Islet precursor cell (in vitro differentiated cells): ENCODE results near the gene CACNA1F.

Experiments used
- DNase-seq: peaks from one replicate; pipeline ENCODE4 v3.0.0-alpha.2; 2018

Gene CACNA1F

GRCh38 chrX:49233176-49233575 is at the start of gene CACNA1F:
Gene CACNA1F (minus strand): TSS chrX:49233340. CDS start chrX:49233309, 31 bp downstream.
- DNase-seq: no peak

GRCh38 chrX:49282647-49283011 is 49.5 kb upstream of the CACNA1F start:
- no peak for DNase-seq

DNA sequence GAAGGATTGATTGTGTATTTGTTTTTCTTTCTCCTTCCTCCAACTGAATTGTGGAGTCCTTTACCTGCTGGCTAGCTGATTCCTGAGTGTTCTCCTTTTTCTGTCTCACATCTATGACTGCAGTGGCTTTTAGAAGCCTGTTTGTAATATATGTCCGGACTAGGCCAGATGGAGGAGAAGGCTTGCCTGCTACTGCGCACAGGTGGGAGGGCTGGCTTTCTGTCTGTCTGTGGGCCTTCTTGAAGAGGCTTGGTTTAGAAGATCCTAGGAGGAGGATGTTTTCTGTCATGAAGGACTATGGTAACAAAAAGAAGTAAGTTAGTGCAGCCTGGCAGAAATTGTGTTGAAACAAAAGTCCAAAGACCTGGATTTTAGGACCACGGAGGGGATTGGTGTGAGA is 44.9 kb upstream of the CACNA1F start:
- DNase-seq: no peak

GRCh38 chrX:49277535-49277830 is 44.3 kb upstream of the CACNA1F start:
- DNase-seq: no peak

- DNase-seq: no peak
Observed at GRCh38 chrX:49276671-49277534, 43.8 kb upstream of the CACNA1F start.

DNA sequence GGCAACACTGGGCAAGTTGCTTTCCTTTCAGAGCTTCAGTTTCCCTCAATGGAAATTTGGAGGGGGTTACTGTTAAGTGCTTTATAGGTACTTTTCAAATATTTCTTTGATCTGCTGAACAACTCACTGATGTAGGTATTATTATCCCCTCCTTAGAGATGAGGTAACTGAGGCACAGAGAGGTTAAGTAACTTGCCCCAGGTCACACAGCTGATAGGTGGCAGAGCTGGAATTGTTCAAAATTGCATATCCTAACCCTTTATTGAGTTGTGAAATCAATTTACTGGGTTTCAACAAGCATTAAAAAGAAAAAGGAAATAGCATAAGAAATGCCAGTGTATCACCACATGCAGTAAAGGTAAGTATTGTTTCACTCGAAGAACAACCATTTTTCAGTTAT is 43.1 kb upstream of the CACNA1F start:
- DNase-seq: no peak

GRCh38 chrX:49273181-49273727 is 40.1 kb upstream of the CACNA1F start:
- peak; percentile 5 for DNase-seq

GRCh38 chrX:49272421-49272820 is 39.3 kb upstream of the CACNA1F start:
- DNase-seq: peak; percentile 9

GRCh38 chrX:49271341-49271740 is 38.2 kb upstream of the CACNA1F start:
- no peak for DNase-seq

DNA sequence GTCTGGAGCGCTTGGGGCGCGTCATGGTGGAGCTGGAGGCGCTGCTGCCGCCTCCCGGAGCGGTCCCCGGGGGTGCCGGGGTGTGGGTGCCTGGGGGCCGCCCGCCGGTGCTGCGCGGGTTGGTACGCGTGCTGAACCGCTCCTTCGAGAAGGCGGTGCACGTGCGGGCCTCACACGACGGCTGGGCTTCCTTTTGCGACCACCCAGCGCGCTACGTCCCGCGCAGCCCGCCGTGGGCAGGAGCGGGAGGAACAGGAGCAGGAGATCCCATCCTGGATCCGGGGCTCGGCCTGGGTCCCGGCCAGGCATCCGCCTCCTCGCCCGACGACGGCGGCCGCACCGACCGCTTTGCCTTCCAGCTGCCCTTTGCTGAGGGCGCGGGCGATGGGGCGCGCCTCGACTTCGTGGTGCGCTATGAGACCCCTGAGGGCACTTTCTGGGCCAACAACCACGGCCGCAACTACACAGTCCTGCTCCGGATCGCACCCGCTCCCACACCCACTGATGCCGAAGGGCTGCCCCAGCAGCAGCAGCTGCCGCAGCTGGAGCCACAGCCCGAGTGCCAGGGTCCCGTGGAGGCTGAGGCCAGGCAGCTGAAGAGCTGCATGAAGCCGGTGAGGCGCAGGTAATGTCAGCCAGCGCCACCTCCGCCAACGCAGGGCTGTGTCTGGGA is 37.2 kb upstream of the CACNA1F start:
- no peak for DNase-seq

GRCh38 chrX:49269767-49270248 is 36.7 kb upstream of the CACNA1F start, which contains the start of gene PPP1R3F:
Gene PPP1R3F (plus strand): TSS chrX:49269793. CDS start chrX:49269870, 77 bp downstream.
- DNase-seq: no peak

- peak; percentile 98 for DNase-seq
Observed at GRCh38 chrX:49269010-49269766, 36.0 kb upstream of the CACNA1F start.

GRCh38 chrX:49268702-49269009 is 35.5 kb upstream of the CACNA1F start:
- no peak for DNase-seq

- no peak for DNase-seq
Observed at GRCh38 chrX:49266523-49267445, 33.6 kb upstream of the CACNA1F start.

- DNase-seq: no peak
Observed at GRCh38 chrX:49264460-49264859, 31.3 kb upstream of the CACNA1F start, which contains the start of gene FOXP3. Gene FOXP3 (minus strand): TSS chrX:49264710. CDS start chrX:49258505, 6,205 bp downstream.

GRCh38 chrX:49263631-49264030 is 30.5 kb upstream of the CACNA1F start:
- no peak for DNase-seq

- DNase-seq: no peak
Observed at GRCh38 chrX:49262603-49263002, 29.5 kb upstream of the CACNA1F start.

DNA sequence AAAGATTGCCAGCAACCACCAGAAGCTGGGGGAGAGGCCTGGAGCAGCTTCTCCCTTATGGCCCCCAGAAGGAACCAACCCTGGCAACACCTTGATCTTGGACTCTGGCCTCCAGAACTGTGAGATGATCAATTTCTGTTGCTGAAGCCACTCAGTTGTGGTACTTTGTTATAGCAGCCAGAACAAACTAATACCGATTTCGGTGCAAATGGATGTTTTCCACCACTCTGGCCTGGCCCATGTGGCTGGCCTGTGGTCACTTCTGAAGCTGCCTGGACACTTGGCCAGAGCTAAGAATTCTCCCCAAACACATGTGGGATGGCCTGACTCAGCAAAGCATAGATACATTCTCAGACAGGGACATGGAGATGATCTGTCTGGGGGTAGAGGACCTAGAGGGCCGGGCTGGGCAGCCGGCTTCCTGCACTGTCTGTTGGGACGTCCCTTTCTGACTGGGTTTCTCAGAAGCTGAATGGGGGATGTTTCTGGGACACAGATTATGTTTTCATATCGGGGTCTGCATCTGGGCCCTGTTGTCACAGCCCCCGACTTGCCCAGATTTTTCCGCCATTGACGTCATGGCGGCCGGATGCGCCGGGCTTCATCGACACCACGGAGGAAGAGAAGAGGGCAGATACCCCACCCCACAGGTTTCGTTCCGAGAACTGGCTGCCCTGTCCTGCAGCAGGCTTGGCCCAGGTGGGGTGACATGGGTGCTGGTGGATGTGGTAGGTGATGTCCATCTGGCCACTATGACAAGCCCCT is 27.3 kb upstream of the CACNA1F start:
- DNase-seq: no peak

- no peak for DNase-seq
Observed at GRCh38 chrX:49258749-49259124, 25.6 kb upstream of the CACNA1F start.

DNA sequence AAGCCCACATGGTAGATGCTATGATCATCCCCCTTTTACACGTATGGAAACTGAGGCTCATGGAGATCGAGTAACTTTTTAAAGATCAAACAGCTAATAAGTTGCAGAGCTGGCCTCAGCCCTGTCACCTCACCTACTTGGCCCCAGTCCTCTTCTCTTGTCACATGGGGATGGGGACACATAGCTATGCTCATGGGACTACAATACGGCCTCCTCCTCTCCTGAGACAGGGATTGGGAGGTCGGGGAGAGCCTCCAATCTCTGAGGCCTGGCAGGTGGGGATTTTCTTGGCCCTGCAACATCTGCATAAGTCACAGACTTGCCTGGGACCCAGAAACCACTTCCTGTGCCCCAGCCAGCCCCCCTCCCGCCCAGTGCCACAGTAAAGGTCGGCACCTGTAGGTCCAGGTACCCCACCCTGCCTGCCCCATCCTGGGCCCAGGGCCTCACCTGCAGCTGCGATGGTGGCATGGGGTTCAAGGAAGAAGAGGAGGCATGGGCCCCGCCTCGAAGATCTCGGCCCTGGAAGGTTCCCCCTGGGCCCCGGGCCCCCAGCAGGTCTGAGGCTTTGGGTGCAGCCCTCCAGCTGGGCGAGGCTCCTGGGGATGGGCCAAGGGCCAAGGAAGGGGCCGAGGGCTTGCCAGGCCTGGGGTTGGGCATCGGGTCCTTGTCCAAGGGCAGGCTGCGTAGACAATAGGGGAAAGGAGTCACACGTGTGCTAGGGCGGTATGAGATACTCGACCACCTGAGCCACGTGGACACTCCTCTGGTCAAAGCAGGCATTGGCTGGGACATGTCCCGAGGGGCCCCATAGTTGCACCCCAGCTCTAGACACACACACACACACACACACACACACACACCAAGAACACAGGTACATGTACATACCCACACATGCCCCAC is 25.0 kb upstream of the CACNA1F start:
- no peak for DNase-seq
